AG04450 (cell line): ENCODE results near the gene BRD3. TPM values are rescaled to one million over a fixed set of nuclear protein-coding genes. Genes with fewer than 3 reads are reported as not detected.

Experiments used
- CTCF ChIA-PET: fragments of 300-600, 350-600 bp; formaldehyde crosslinking; extraction: SDS; loops from one replicate; lab custom pipeline; 2022; ENCODE audit warnings: antibody characterized with exemption, inconsistent platforms; lab: Charles Lee
- POLR2A ChIA-PET: fragments of 350-600 bp; formaldehyde crosslinking; extraction: SDS; loops from one replicate; lab custom pipeline; 2021; ENCODE audit warnings: antibody characterized with exemption, inconsistent platforms; lab: Yijun Ruan, JAX
- DNase-seq: peaks from one replicate; pipeline ENCODE4 v3.0.0-alpha.2; 2011; ENCODE audit warnings: low read depth, low spot score
- H3K27ac ChIP-seq: one replicate; pipeline ENCODE4 v1.5.1; 2012; ENCODE audit warnings: low read depth, low read length, control low read depth
- H3K27me3 ChIP-seq: one replicate; pipeline ENCODE4 v1.6.0; 2012; ENCODE audit warnings: low read length; ENCODE audit not compliant: control insufficient read depth, insufficient read depth
- H3K4me3 ChIP-seq: 2 replicates; pipeline ENCODE4 v1.5.1; 2011; ENCODE audit warnings: mild to moderate bottlenecking, low read depth, low read length, control low read depth
- H3K9me3 ChIP-seq: 2 replicates; pipeline ENCODE4 v1.5.1; 2012; ENCODE audit warnings: low read length; ENCODE audit not compliant: control insufficient read depth, insufficient read depth
- CTCF ChIP-seq: IDR thresholded peaks from 2 replicates; pipeline ENCODE4 v1.5.1; 2011; ENCODE audit warnings: low read depth, low read length, control low read depth, inconsistent platforms
- polyA plus RNA-seq: library from polyadenylated mRNA; depleted of rRNA; stranded (reverse); fragments of >200 nt; gene quantifications from 2 replicates; pipeline ENCODE4 v1.2.3, GENCODE V29; 2011; rRNA removed

BRD3 gene
- polyA plus RNA-seq, 1 experiment, result 7.1 TPM

DNA sequence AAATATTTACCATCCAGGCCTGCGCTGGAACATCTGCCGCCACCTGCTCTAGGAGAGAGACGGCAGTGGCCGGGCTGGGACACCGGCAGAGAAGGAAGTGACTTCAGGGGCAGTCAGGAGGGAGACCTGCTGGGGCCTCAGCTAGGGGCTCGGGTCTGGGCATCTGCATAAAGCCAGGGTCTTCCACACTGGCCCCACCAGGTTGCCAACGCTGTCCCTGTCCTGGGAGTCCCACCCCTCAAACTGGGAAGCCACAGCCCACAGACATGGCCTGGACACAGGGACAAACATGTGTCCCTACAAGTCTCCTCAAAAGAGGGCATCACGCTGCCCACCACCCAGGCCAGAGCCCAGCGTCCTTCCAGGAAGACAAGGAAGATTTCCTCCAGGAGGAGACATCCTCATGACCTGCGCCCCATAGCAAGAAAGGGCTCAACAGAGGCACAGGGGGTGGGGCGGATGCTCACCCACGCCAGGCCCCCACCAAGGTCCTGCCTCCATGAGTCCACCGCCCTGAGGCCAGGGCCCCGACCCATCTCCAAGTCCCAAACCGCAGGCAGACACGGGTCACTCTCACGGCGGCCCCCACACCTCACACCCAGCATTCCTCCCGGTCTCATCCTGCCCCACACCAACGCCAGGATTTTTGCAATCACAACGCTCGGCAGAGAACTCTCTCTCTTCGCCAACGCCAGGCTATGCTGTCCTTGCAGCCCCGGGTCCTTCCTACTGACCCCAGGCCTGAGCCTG lies 84.7 kb downstream of the BRD3 start:
- H3K27me3 ChIP-seq, result no peaks in the 10 kb centered on the region
- no peak overlapping the region for H3K27ac ChIP-seq
- no peak for TF ChIP-seq CTCF
- no peak for DNase-seq
- H3K9me3 ChIP-seq, result no peaks in the 10 kb centered on the region; the same call in 1 of the 2 replicates
- CTCF ChIA-PET, result no interaction called here
- POLR2A ChIA-PET, result no interaction called here
- no peak overlapping the region for H3K4me3 ChIP-seq

- DNase-seq, result no peak
- Histone ChIP-seq H3K4me3 (no peak overlapping the region), H3K27ac (no peak overlapping the region), H3K9me3 (no peaks in the 10 kb centered on the region; the same call in 1 of the 2 replicates), H3K27me3 (no peaks in the 10 kb centered on the region)
- POLR2A ChIA-PET, result no interaction called here
- CTCF ChIA-PET, result no interaction called here
- no peak for TF ChIP-seq CTCF
Measured at GRCh38 chr9:133981958-133982681, 85.7 kb downstream of the BRD3 start.

DNA sequence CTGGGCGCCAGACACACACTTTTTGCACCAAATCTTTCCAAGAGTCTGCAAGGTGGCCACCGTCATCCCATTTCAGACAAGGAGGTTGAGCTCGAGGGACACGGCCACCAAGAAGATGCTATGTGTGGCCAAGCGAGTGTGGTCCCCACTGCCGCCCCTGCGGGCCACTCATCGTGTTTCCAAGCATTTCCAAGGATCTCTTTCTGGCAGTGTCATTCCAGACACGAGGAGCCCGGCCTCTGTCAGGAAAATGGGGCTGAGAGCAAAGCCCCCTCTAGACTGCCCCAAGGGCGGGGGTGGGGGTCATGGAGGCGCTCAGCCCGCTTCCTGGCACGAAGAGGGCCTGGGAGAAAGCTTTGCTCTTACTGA lies 86.3 kb downstream of the BRD3 start:
- no peak overlapping the region for H3K27ac ChIP-seq
- DNase-seq, result no peak
- TF ChIP-seq CTCF, result no peak
- CTCF ChIA-PET, result no interaction called here
- H3K27me3 ChIP-seq, result no peaks in the 10 kb centered on the region
- no peak overlapping the region for H3K4me3 ChIP-seq
- POLR2A ChIA-PET, result no interaction called here
- no peaks in the 10 kb centered on the region; the same call in 1 of the 2 replicates for H3K9me3 ChIP-seq

DNA sequence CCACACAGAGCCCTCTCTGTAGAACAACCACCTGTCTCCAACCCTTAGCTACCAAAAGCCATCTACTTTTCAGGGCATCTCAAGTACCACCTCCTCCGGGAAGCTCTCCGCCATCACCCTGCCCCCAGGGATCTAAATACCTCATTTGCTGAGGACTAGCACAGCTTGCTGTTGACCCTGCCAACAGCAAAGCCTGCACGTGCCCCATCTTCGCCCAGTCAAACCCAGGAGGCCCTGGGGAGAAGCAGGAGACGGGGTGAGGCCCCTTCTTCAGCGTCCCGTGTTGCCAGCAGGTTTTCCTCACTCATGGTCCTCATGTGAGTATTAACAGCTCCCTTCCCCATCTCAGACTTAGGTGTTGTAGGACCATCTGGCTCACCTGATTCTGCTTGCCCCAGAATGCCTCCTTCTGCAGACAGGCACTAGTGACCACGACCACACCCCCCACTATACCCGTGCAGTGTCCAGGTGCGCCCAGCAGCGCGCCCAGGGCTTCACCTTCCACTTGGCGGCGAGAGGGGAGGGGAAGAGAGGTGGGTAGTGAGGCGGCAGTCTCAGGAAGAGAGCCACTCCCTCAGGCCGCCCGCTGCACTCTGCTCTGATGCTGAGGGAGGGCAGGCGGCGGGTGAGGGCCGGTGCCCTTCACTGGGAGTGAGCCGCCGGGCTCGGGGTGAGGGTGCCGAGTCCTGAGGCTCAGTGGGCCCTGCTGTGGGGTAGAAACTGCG lies 86.8 kb downstream of the BRD3 start:
- Histone ChIP-seq H3K27ac (no peak overlapping the region), H3K4me3 (no peak overlapping the region), H3K27me3 (no peaks in the 10 kb centered on the region), H3K9me3 (no peaks in the 10 kb centered on the region; the same call in 1 of the 2 replicates)
- CTCF ChIA-PET, result interaction anchor here (1.2 kb wide), 1 partner anchor 14 kb away, joined by 3 read pairs; no protein-coding TSS in a partner anchor
- no peak for TF ChIP-seq CTCF
- no peak for DNase-seq
- POLR2A ChIA-PET, result no interaction called here

Other genes with a start within 250 kb of the BRD3 start
- 9.0 and 10.7 TPM in 2 replicates for gene VAV2, start 75.7 kb downstream of the BRD3 start, polyA plus RNA-seq
- gene BRD3OS, start 42.5 kb downstream of the BRD3 start, polyA plus RNA-seq, result 20.2 and 20.3 TPM in 2 replicates
- gene WDR5, start 68.1 kb upstream of the BRD3 start, polyA plus RNA-seq, result 22.3 and 22.7 TPM in 2 replicates
- not detected in 2 replicates for gene RNU6ATAC, start 96.5 kb upstream of the BRD3 start, polyA plus RNA-seq